H9 (cell line): ENCODE data around the gene ANO2. TPM values are rescaled to one million over a fixed set of nuclear protein-coding genes. Genes with fewer than 3 reads are reported as not detected.

Experiments
- DNase-seq: peaks from one replicate; pipeline ENCODE4 v3.0.0-alpha.2; 2017
- H2AFZ ChIP-seq: one replicate; pipeline ENCODE4 v1.6.1; 2013; ENCODE audit warnings: mild to moderate bottlenecking, low read length, control low read depth, moderate library complexity
- H2AK5ac ChIP-seq: 2 replicates; pipeline ENCODE4 v1.6.1; 2013; ENCODE audit warnings: low read length, control low read depth, mixed read lengths; ENCODE audit not compliant: insufficient read length
- H2BK120ac ChIP-seq: one replicate; pipeline ENCODE4 v1.6.1; 2013; ENCODE audit warnings: low read depth, mild to moderate bottlenecking, low read length, control low read depth, inconsistent platforms; ENCODE audit not compliant: poor library complexity, severe bottlenecking
- H2BK12ac ChIP-seq: 2 replicates; pipeline ENCODE4 v1.6.1; 2013; ENCODE audit warnings: low read length, control low read depth, mixed read lengths, low read depth; ENCODE audit not compliant: insufficient read length
- H2BK15ac ChIP-seq: 2 replicates; pipeline ENCODE4 v1.6.1; 2013; ENCODE audit warnings: low read depth, low read length, control low read depth
- H2BK20ac ChIP-seq: one replicate; pipeline ENCODE4 v1.6.1; 2013; ENCODE audit warnings: low read depth, mild to moderate bottlenecking, low read length, control low read depth, inconsistent platforms; ENCODE audit not compliant: poor library complexity, severe bottlenecking
- H2BK5ac ChIP-seq: 2 replicates; pipeline ENCODE4 v1.6.1; 2013; ENCODE audit warnings: low read length, control low read depth, mixed read lengths; ENCODE audit not compliant: insufficient read length
- H3K14ac ChIP-seq: 2 replicates; pipeline ENCODE4 v1.6.1; 2013; ENCODE audit warnings: low read length, control low read depth; ENCODE audit not compliant: insufficient read depth
- H3K18ac ChIP-seq: 2 replicates; pipeline ENCODE4 v1.6.1; 2013; ENCODE audit warnings: low read depth, mild to moderate bottlenecking, mixed read lengths, low read length, control low read depth; ENCODE audit not compliant: insufficient read length
- H3K23ac ChIP-seq: 2 replicates; pipeline ENCODE4 v1.6.1; 2013; ENCODE audit warnings: low read length, control low read depth, mixed read lengths, low read depth; ENCODE audit not compliant: insufficient read length
- H3K23me2 ChIP-seq: 2 replicates; pipeline ENCODE4 v1.6.1; 2013; ENCODE audit warnings: low read depth, mild to moderate bottlenecking, mixed read lengths, low read length, control low read depth; ENCODE audit not compliant: insufficient read length, poor library complexity, severe bottlenecking
- H3K27ac ChIP-seq: 2 replicates; pipeline ENCODE4 v1.5.1; 2013; ENCODE audit warnings: low read length, control low read depth, mixed read lengths, low read depth; ENCODE audit not compliant: insufficient read length
- H3K27me3 ChIP-seq: 2 replicates; pipeline ENCODE4 v1.6.1; 2013; ENCODE audit warnings: low read length, control low read depth, inconsistent platforms; ENCODE audit not compliant: insufficient read depth
- H3K4ac ChIP-seq: 2 replicates; pipeline ENCODE4 v1.6.1; 2013; ENCODE audit warnings: low read depth, mild to moderate bottlenecking, control low read depth, inconsistent platforms, low read length, moderate library complexity
- H3K4me1 ChIP-seq: 2 replicates; pipeline ENCODE4 v1.6.1; 2013; ENCODE audit warnings: low read length, control low read depth, inconsistent platforms; ENCODE audit not compliant: insufficient read depth
- H3K4me2 ChIP-seq: 2 replicates; pipeline ENCODE4 v1.6.1; 2013; ENCODE audit warnings: low read length, control low read depth, mixed read lengths; ENCODE audit not compliant: insufficient read length, insufficient read depth
- H3K56ac ChIP-seq: 2 replicates; pipeline ENCODE4 v1.6.1; 2013; ENCODE audit warnings: low read depth, mild to moderate bottlenecking, mixed read lengths, low read length, control low read depth; ENCODE audit not compliant: insufficient read length
- H3K79me1 ChIP-seq: 2 replicates; pipeline ENCODE4 v1.6.1; 2013; ENCODE audit warnings: low read depth, mild to moderate bottlenecking, moderate library complexity, low read length, control low read depth, inconsistent platforms; ENCODE audit not compliant: insufficient read depth, poor library complexity, severe bottlenecking
- H3K79me2 ChIP-seq: 2 replicates; pipeline ENCODE4 v1.6.1; 2013; ENCODE audit warnings: low read length, control low read depth, inconsistent platforms; ENCODE audit not compliant: insufficient read depth
- H3K9ac ChIP-seq: 2 replicates; pipeline ENCODE4 v1.6.1; 2013; ENCODE audit warnings: low read length, control low read depth, mixed read lengths; ENCODE audit not compliant: insufficient read length; ENCODE audit errors: extremely low read depth
- H3K9me3 ChIP-seq: one replicate; pipeline ENCODE4 v1.6.1; 2013; ENCODE audit warnings: low read depth, low read length, inconsistent platforms; ENCODE audit not compliant: control insufficient read depth
- H3T11ph ChIP-seq: one replicate; pipeline ENCODE4 v1.6.1; 2013; ENCODE audit warnings: mild to moderate bottlenecking, low read length, control low read depth, inconsistent platforms
- H4K20me1 ChIP-seq: one replicate; pipeline ENCODE4 v1.6.1; 2013; ENCODE audit not compliant: control insufficient read depth, insufficient read length, insufficient read depth
- H4K5ac ChIP-seq: 2 replicates; pipeline ENCODE4 v1.6.1; 2013; ENCODE audit warnings: low read depth, mild to moderate bottlenecking, mixed read lengths, low read length, control low read depth; ENCODE audit not compliant: insufficient read length
- H4K8ac ChIP-seq: replicated peaks from 2 replicates; pipeline ENCODE4 v1.6.1; 2013; ENCODE audit warnings: low read length, control low read depth, mixed read lengths, low read depth; ENCODE audit not compliant: insufficient read length
- H4K91ac ChIP-seq: 2 replicates; pipeline ENCODE4 v1.6.1; 2013; ENCODE audit warnings: low read depth, mild to moderate bottlenecking, moderate library complexity, mixed read lengths, low read length, control low read depth; ENCODE audit not compliant: insufficient read length
- H3K27ac Mint-ChIP-seq, 3 experiments: 2 replicates in 2 of 3; 3 replicates in 1 of 3; pipeline ENCODE4 v1.8.0; 2020 to 2021; ENCODE audit warnings: mixed read lengths in 3 of 3, mild to moderate bottlenecking in 1 of 3, moderate library complexity in 1 of 3
- H3K27me3 Mint-ChIP-seq: 2 replicates; pipeline ENCODE4 v1.8.0; 2021; ENCODE audit warnings: low read depth, mild to moderate bottlenecking, moderate library complexity, mixed read lengths
- H3K36me3 Mint-ChIP-seq, 3 experiments: 2 replicates in 2 of 3; 3 replicates in 1 of 3; pipeline ENCODE4 v1.8.0; 2020 to 2021; ENCODE audit warnings: low read depth in 3 of 3, mixed read lengths in 3 of 3; ENCODE audit not compliant: insufficient read depth in 1 of 3
- H3K4me1 Mint-ChIP-seq, 2 experiments: 2 replicates each; pipeline ENCODE4 v1.8.0; 2020; ENCODE audit warnings: mixed read lengths in 2 of 2
- H3K4me3 Mint-ChIP-seq, 2 experiments: 2 replicates in 1 of 2; 3 replicates in 1 of 2; pipeline ENCODE4 v1.8.0; 2020 to 2021; ENCODE audit warnings: mild to moderate bottlenecking in 2 of 2, mixed read lengths in 2 of 2, moderate library complexity in 1 of 2
- H3K9me3 Mint-ChIP-seq, 2 experiments: 2 replicates in 1 of 2; 3 replicates in 1 of 2; pipeline ENCODE4 v1.8.0; 2020; ENCODE audit warnings: mild to moderate bottlenecking in 2 of 2, mixed read lengths in 2 of 2, moderate library complexity in 1 of 2
- CTCF ChIP-seq: fragments of 200-600 bp; sonication (generic); conservative IDR thresholded peaks from 3 replicates; pipeline ENCODE4 v1.8.0; 2021; ENCODE audit warnings: antibody characterized with exemption, mild to moderate bottlenecking
- WGBS: extraction: QIAGEN DNeasy Blood & Tissue Kit; methylation state at CpG from one replicate; pipeline ENCODE4 v1.1.7; 2013; ENCODE audit warnings: missing lambda C conversion rate, low lambda C conversion rate, mixed read lengths; ENCODE audit not compliant: insufficient read length; ENCODE audit errors: extremely low coverage; 5-methylcytosine and 5-hydroxymethylcytosine counted together
- total RNA-seq: library from RNA; stranded (reverse); gene quantifications from 2 replicates; pipeline ENCODE4 v1.2.1, GENCODE V29; 2021

The ANO2 gene
- total RNA-seq, 1 experiment from 2014 or later: 3.8 TPM

- Mint-ChIP-seq H3K9me3 (no peaks in the 10 kb centered on the region; a peak in 1 of 5 replicates), H3K4me1 (peaks cover 19% of the 10 kb centered on the region in 2 experiments), H3K36me3 (peaks cover 0 to 2% (median 0%) of the 10 kb centered on the region in 3 experiments; a peak in 4 of 7 replicates), H3K27me3 (peaks cover 32% of the 10 kb centered on the region), H3K4me3 (peak overlapping the region; percentile 35 to 69), H3K27ac (peak overlapping the region in 1 of 3 experiments; percentile 88; a peak in 3 of 7 replicates)
- no peak overlapping the region for H4K91ac ChIP-seq
- H3K27me3 ChIP-seq: peaks cover 4% of the 10 kb centered on the region
- no peak overlapping the region for H2BK15ac ChIP-seq
- H2AK5ac ChIP-seq: no peak overlapping the region
- no peaks in the 10 kb centered on the region for H3K79me1 ChIP-seq
- H3K23ac ChIP-seq: no peak overlapping the region
- DNase-seq: no peak
- no peak overlapping the region for H3K14ac ChIP-seq
- no peak overlapping the region for H2BK20ac ChIP-seq
- H4K8ac ChIP-seq: no peak overlapping the region
- no peaks in the 10 kb centered on the region for H3K9me3 ChIP-seq
- H3T11ph ChIP-seq: no peak overlapping the region
- H2AFZ ChIP-seq: no peak overlapping the region
- no peak overlapping the region for H3K9ac ChIP-seq
- no peak overlapping the region for H2BK120ac ChIP-seq
- H3K27ac ChIP-seq: no peak overlapping the region
- TF ChIP-seq CTCF: no peak
- H4K20me1 ChIP-seq: no peaks in the 10 kb centered on the region
- no peak overlapping the region for H3K18ac ChIP-seq
- no peak overlapping the region for H4K5ac ChIP-seq
- H3K79me2 ChIP-seq: no peaks in the 10 kb centered on the region
- no peak overlapping the region for H2BK12ac ChIP-seq
- peaks cover 13% of the 10 kb centered on the region; the same call in 1 of the 2 replicates for H3K4me1 ChIP-seq
- H3K4me2 ChIP-seq: peak overlapping the region; percentile 56
- no CpG with 5 or more reads among the region's 4 CpGs for WGBS
- no peaks in the 10 kb centered on the region for H3K23me2 ChIP-seq
- H3K56ac ChIP-seq: no peak overlapping the region
- H2BK5ac ChIP-seq: no peak overlapping the region
- no peak overlapping the region for H3K4ac ChIP-seq
Observed at GRCh38 chr12:5856692-5857091, 88.4 kb downstream of the ANO2 start.
